ENCODE data around the gene FAM114A1. TPM values are rescaled to one million over a fixed set of nuclear protein-coding genes. Genes with fewer than 3 reads are reported as not detected.

The FAM114A1 gene
- total RNA-seq, 1 experiment from 2014 or later: 32.0 TPM

GRCh38 chr4:38976308-38976707 lies 108.7 kb downstream of the FAM114A1 start:
- POLR2A ChIA-PET: no interaction called here
- no TSS peak for BruUV-seq (replicated peaks)
- intact Hi-C loops (cut with micrococcal nuclease; ENCODE audit: unreplicated experiment): no loop called here
- no peaks in the 10 kb centered on the region for H3K9me3 ChIP-seq (ENCODE audit: control insufficient read depth, insufficient read depth, low read depth, low read length)
- no peaks in the 10 kb centered on the region for H3K36me3 ChIP-seq (ENCODE audit: control insufficient read depth, insufficient read depth, low read length)
- H3K4me1 ChIP-seq (ENCODE audit: control insufficient read depth, insufficient read depth, low read length): no peaks in the 10 kb centered on the region
- H3K27me3 ChIP-seq (ENCODE audit: control insufficient read depth, insufficient read depth, low read length): no peaks in the 10 kb centered on the region
- no peak for TF ChIP-seq CTCF (IDR thresholded peaks at IDR 0.05)
- no peak for TF ChIP-seq TCF7L2 (IDR thresholded peaks at IDR 0.05; ENCODE audit: low read depth, low read length)
- CTCF ChIA-PET: no interaction called here
- no peak overlapping the region for H3K27ac ChIP-seq (ENCODE audit: low read length)
- ATAC-seq (no peak), DNase-seq (ENCODE audit: low read depth, low spot score) (no peak)
- in situ Hi-C loops (cut with HindIII; ENCODE audit: low pct_unique_long_range_greater_than_20kb, low sequenced_read_pairs): no loop called here
- no peak overlapping the region for H3K4me3 ChIP-seq (ENCODE audit: low read depth in 2 of 2, low read length in 2 of 2)

GRCh38 chr4:38979081-38979480 lies 111.5 kb downstream of the FAM114A1 start:
- ChIA-PET CTCF (no interaction called here), POLR2A (no interaction called here)
- in situ Hi-C loops (cut with HindIII; ENCODE audit: low pct_unique_long_range_greater_than_20kb, low sequenced_read_pairs): no loop called here
- no peaks in the 10 kb centered on the region for H3K9me3 ChIP-seq (ENCODE audit: control insufficient read depth, insufficient read depth, low read depth, low read length)
- ATAC-seq (no peak), DNase-seq (ENCODE audit: low read depth, low spot score) (no peak)
- intact Hi-C loops (cut with micrococcal nuclease; ENCODE audit: unreplicated experiment): no loop called here
- H3K36me3 ChIP-seq (ENCODE audit: control insufficient read depth, insufficient read depth, low read length): no peaks in the 10 kb centered on the region
- no peak overlapping the region for H3K27ac ChIP-seq (ENCODE audit: low read length)
- H3K4me3 ChIP-seq (ENCODE audit: low read depth in 2 of 2, low read length in 2 of 2): no peak overlapping the region
- no peaks in the 10 kb centered on the region for H3K4me1 ChIP-seq (ENCODE audit: control insufficient read depth, insufficient read depth, low read length)
- BruUV-seq (replicated peaks): no TSS peak
- no peaks in the 10 kb centered on the region for H3K27me3 ChIP-seq (ENCODE audit: control insufficient read depth, insufficient read depth, low read length)
- TF ChIP-seq TCF7L2 (IDR thresholded peaks at IDR 0.05; ENCODE audit: low read depth, low read length): no peak
- TF ChIP-seq SIN3A (IDR thresholded peaks at IDR 0.05; ENCODE audit: borderline replicate concordance, insufficient read depth, low read depth, low read length): no peak
- no peak for TF ChIP-seq REST (IDR thresholded peaks at IDR 0.05; ENCODE audit: insufficient read depth in 1 of 2, low read depth in 2 of 2, low read length in 1 of 2)
- no peak for TF ChIP-seq CTCF (IDR thresholded peaks at IDR 0.05)
- TF ChIP-seq POLR2AphosphoS5 (IDR thresholded peaks at IDR 0.05; ENCODE audit: low read depth, low read length): no peak
